HG03354 (cell line): ENCODE results near the gene IL4I1.

Experiments
- ATAC-seq: cut with Tn5 transposase; IDR thresholded peaks from one replicate; pipeline ENCODE4 v1.9.1; 2021; ENCODE audit warnings: mild to moderate bottlenecking; ENCODE audit not compliant: unreplicated experiment, poor library complexity, severe bottlenecking

The IL4I1 gene

GRCh38 chr19:49854378-49855263, 42.1 kb downstream of the IL4I1 start:
- ATAC-seq = no peak

GRCh38 chr19:49853852-49854377, 42.8 kb downstream of the IL4I1 start:
- ATAC-seq = no peak

- no peak for ATAC-seq
These were observed 44.0 kb downstream of the IL4I1 start for GRCh38 chr19:49852631-49853126.

GRCh38 chr19:49851456-49852259, 45.0 kb downstream of the IL4I1 start:
- peak; percentile 13 for ATAC-seq

GRCh38 chr19:49850487-49851342, 46.0 kb downstream of the IL4I1 start, which contains the start of gene PTOV1:
Gene PTOV1, plus strand, starts transcription at chr19:49851159.
- ATAC-seq = peak; percentile 78

- no peak for ATAC-seq
These were observed 46.5 kb downstream of the IL4I1 start for GRCh38 chr19:49850221-49850486.

- ATAC-seq = no peak
These were observed 47.1 kb downstream of the IL4I1 start for GRCh38 chr19:49849433-49850220.

- no peak for ATAC-seq
These were observed 47.7 kb downstream of the IL4I1 start for GRCh38 chr19:49848938-49849337.

GRCh38 chr19:49847731-49848696, 48.7 kb downstream of the IL4I1 start:
- no peak for ATAC-seq

- ATAC-seq = no peak
These were observed 50.3 kb downstream of the IL4I1 start for GRCh38 chr19:49846408-49846807.

- ATAC-seq = no peak
These were observed 51.3 kb downstream of the IL4I1 start for GRCh38 chr19:49845414-49845813.

GRCh38 chr19:49844138-49845095, 52.3 kb downstream of the IL4I1 start:
- ATAC-seq = no peak

GRCh38 chr19:49843265-49843664, 53.4 kb downstream of the IL4I1 start:
- no peak for ATAC-seq

GRCh38 chr19:49840736-49841249, 55.9 kb downstream of the IL4I1 start:
- ATAC-seq = no peak

GRCh38 chr19:49840321-49840720, 56.4 kb downstream of the IL4I1 start:
- no peak for ATAC-seq

- ATAC-seq = no peak
These were observed 57.0 kb downstream of the IL4I1 start for GRCh38 chr19:49839713-49840112.
